ENCODE measurements around the gene PLD5. TPM values are rescaled to one million over a fixed set of nuclear protein-coding genes. Genes with fewer than 3 reads are reported as not detected.
"Not testable (repeated sequence)": the region's sequence is repeated elsewhere in the genome, so short reads cannot be mapped to it uniquely, and the experiment has no call there.

Gene PLD5
- total and polyA plus RNA-seq, 2 donors, result 0.16 to 0.58 TPM

- 85% methylated on average over 2 of the region's 2 CpGs for WGBS
- DNase-seq (ENCODE audit: extremely low spot score), result no peak
- Histone ChIP-seq H3K4me1 (ENCODE audit: insufficient read depth) (no peaks in the 10 kb centered on the region), H3K4me3 (ENCODE audit: low read depth, low read length) (no peak overlapping the region), H3K27ac (ENCODE audit: low read depth) (no peak overlapping the region), H3K36me3 (ENCODE audit: insufficient read depth) (no peaks in the 10 kb centered on the region)
Observed at GRCh38 chr1:242088875-242089274, 435.6 kb downstream of the PLD5 start.

GRCh38 chr1:242086706-242087105, 437.8 kb downstream of the PLD5 start:
- H3K4me3 ChIP-seq (ENCODE audit: low read depth, low read length), result no peak overlapping the region
- H3K36me3 ChIP-seq (ENCODE audit: insufficient read depth), result no peaks in the 10 kb centered on the region
- no peaks in the 10 kb centered on the region for H3K4me1 ChIP-seq (ENCODE audit: insufficient read depth)
- H3K27ac ChIP-seq (ENCODE audit: low read depth), result no peak overlapping the region
- 59% methylated on average over 1 of the region's 1 CpG for WGBS
- DNase-seq (ENCODE audit: extremely low spot score), result no peak

- Histone ChIP-seq H3K27ac (ENCODE audit: low read depth) (no peak overlapping the region), H3K4me1 (ENCODE audit: insufficient read depth) (no peaks in the 10 kb centered on the region), H3K36me3 (ENCODE audit: insufficient read depth) (no peaks in the 10 kb centered on the region), H3K4me3 (ENCODE audit: low read depth, low read length) (no peak overlapping the region)
- no peak for DNase-seq (ENCODE audit: extremely low spot score)
- WGBS, result 57% methylated on average over 3 of the region's 3 CpGs
Observed at GRCh38 chr1:242086093-242086492, 438.4 kb downstream of the PLD5 start.

GRCh38 chr1:242083742-242084141, 440.8 kb downstream of the PLD5 start:
- Histone ChIP-seq H3K36me3 (ENCODE audit: insufficient read depth) (no peaks in the 10 kb centered on the region), H3K4me3 (ENCODE audit: low read depth, low read length) (no peak overlapping the region), H3K27ac (ENCODE audit: low read depth) (no peak overlapping the region), H3K4me1 (ENCODE audit: insufficient read depth) (no peaks in the 10 kb centered on the region)
- WGBS, result 76% methylated on average over 2 of the region's 2 CpGs
- DNase-seq (ENCODE audit: extremely low spot score), result no peak

- Histone ChIP-seq H3K36me3 (ENCODE audit: insufficient read depth) (no peaks in the 10 kb centered on the region), H3K4me1 (ENCODE audit: insufficient read depth) (no peaks in the 10 kb centered on the region), H3K27ac (ENCODE audit: low read depth) (no peak overlapping the region), H3K4me3 (ENCODE audit: low read depth, low read length) (no peak overlapping the region)
- 55% methylated on average over 1 of the region's 1 CpG for WGBS
- DNase-seq (ENCODE audit: extremely low spot score), result no peak
Observed at GRCh38 chr1:242081446-242081845, 443.1 kb downstream of the PLD5 start.

GRCh38 chr1:242065813-242066212, 458.7 kb downstream of the PLD5 start:
- Histone ChIP-seq H3K27ac (ENCODE audit: low read depth) (no peak overlapping the region), H3K4me3 (ENCODE audit: low read depth, low read length) (no peak overlapping the region), H3K4me1 (ENCODE audit: insufficient read depth) (no peaks in the 10 kb centered on the region), H3K36me3 (ENCODE audit: insufficient read depth) (no peaks in the 10 kb centered on the region)
- DNase-seq (ENCODE audit: extremely low spot score), result no peak
- 85% methylated on average over 2 of the region's 2 CpGs for WGBS

GRCh38 chr1:242062271-242062670, 462.2 kb downstream of the PLD5 start:
- H3K27ac ChIP-seq (ENCODE audit: low read depth), result no peak overlapping the region
- no peaks in the 10 kb centered on the region for H3K36me3 ChIP-seq (ENCODE audit: insufficient read depth)
- no peak overlapping the region for H3K4me3 ChIP-seq (ENCODE audit: low read depth, low read length)
- no peaks in the 10 kb centered on the region for H3K4me1 ChIP-seq (ENCODE audit: insufficient read depth)
- 46% methylated on average over 3 of the region's 3 CpGs for WGBS
- DNase-seq (ENCODE audit: extremely low spot score), result no peak

- Histone ChIP-seq H3K36me3 (ENCODE audit: insufficient read depth) (no peaks in the 10 kb centered on the region), H3K4me1 (ENCODE audit: insufficient read depth) (no peaks in the 10 kb centered on the region), H3K4me3 (ENCODE audit: low read depth, low read length) (no peak overlapping the region), H3K27ac (ENCODE audit: low read depth) (no peak overlapping the region)
- DNase-seq (ENCODE audit: extremely low spot score), result no peak
- WGBS, result 85% methylated on average over 11 of the region's 11 CpGs
Observed at GRCh38 chr1:242059976-242060375, 464.5 kb downstream of the PLD5 start.

GRCh38 chr1:242058582-242058981, 465.9 kb downstream of the PLD5 start:
- DNase-seq (ENCODE audit: extremely low spot score); H3K4me3 ChIP-seq (ENCODE audit: low read depth, low read length); H3K36me3 ChIP-seq (ENCODE audit: insufficient read depth); H3K4me1 ChIP-seq (ENCODE audit: insufficient read depth); H3K27ac ChIP-seq (ENCODE audit: low read depth): not testable (repeated sequence)
- WGBS, result 74% methylated on average over 4 of the region's 4 CpGs

- WGBS, result 81% methylated on average over 3 of the region's 3 CpGs
- not testable (repeated sequence) for DNase-seq (ENCODE audit: extremely low spot score)
Observed at GRCh38 chr1:242058181-242058580, 466.3 kb downstream of the PLD5 start.

GRCh38 chr1:242057745-242058115, 466.8 kb downstream of the PLD5 start:
- Histone ChIP-seq H3K27ac (ENCODE audit: low read depth) (no peak overlapping the region), H3K4me3 (ENCODE audit: low read depth, low read length) (no peak overlapping the region), H3K36me3 (ENCODE audit: insufficient read depth) (no peaks in the 10 kb centered on the region), H3K4me1 (ENCODE audit: insufficient read depth) (no peaks in the 10 kb centered on the region)
- 53% methylated on average over 3 of the region's 3 CpGs for WGBS
- no peak for DNase-seq (ENCODE audit: extremely low spot score)

More at GRCh38 chr1:242058181-242058580, 466.3 kb downstream of the PLD5 start:
- H3K27ac ChIP-seq (ENCODE audit: low read depth); H3K4me3 ChIP-seq (ENCODE audit: low read depth, low read length); H3K36me3 ChIP-seq (ENCODE audit: insufficient read depth); H3K4me1 ChIP-seq (ENCODE audit: insufficient read depth): not testable (repeated sequence)

- Histone ChIP-seq H3K36me3 (ENCODE audit: insufficient read depth) (no peaks in the 10 kb centered on the region), H3K4me1 (ENCODE audit: insufficient read depth) (no peaks in the 10 kb centered on the region), H3K4me3 (ENCODE audit: low read depth, low read length) (no peak overlapping the region), H3K27ac (ENCODE audit: low read depth) (no peak overlapping the region)
- no peak for DNase-seq (ENCODE audit: extremely low spot score)
- 94% methylated on average over 49 of the region's 49 CpGs for WGBS
Observed at GRCh38 chr1:242056988-242057744, 467.3 kb downstream of the PLD5 start.

- no peak for DNase-seq (ENCODE audit: extremely low spot score)
- Histone ChIP-seq H3K36me3 (ENCODE audit: insufficient read depth) (no peaks in the 10 kb centered on the region), H3K4me1 (ENCODE audit: insufficient read depth) (no peaks in the 10 kb centered on the region), H3K4me3 (ENCODE audit: low read depth, low read length) (no peak overlapping the region), H3K27ac (ENCODE audit: low read depth) (no peak overlapping the region)
- 55% methylated on average over 7 of the region's 7 CpGs for WGBS
Observed at GRCh38 chr1:242055749-242056320, 468.7 kb downstream of the PLD5 start.

GRCh38 chr1:242043165-242043564, 481.3 kb downstream of the PLD5 start:
- H3K4me3 ChIP-seq (ENCODE audit: low read depth, low read length), result no peak overlapping the region
- DNase-seq (ENCODE audit: extremely low spot score), result no peak
- 40% methylated on average over 3 of the region's 3 CpGs for WGBS
- H3K27ac ChIP-seq (ENCODE audit: low read depth), result no peak overlapping the region
- no peaks in the 10 kb centered on the region for H3K4me1 ChIP-seq (ENCODE audit: insufficient read depth)
- no peaks in the 10 kb centered on the region for H3K36me3 ChIP-seq (ENCODE audit: insufficient read depth)
